Measurements from ENCODE around the gene DRG2.

- TF ChIP-seq FOXM1 (IDR thresholded peaks at IDR 0.05; ENCODE audit: borderline replicate concordance) (no peak), ARNT (IDR thresholded peaks at IDR 0.05) (no peak), NFRKB (IDR thresholded peaks at IDR 0.05) (no peak), TARDBP (IDR thresholded peaks at IDR 0.05) (no peak), ELF4 (IDR thresholded peaks at IDR 0.05) (no peak), ZNF384 (IDR thresholded peaks at IDR 0.05) (no peak), FOXA1 (IDR thresholded peaks at IDR 0.05) (no peak), SP1 (IDR thresholded peaks at IDR 0.05) (no peak), SUZ12 (IDR thresholded peaks at IDR 0.05) (no peak)
- TF ChIP-seq, protein P1, sequence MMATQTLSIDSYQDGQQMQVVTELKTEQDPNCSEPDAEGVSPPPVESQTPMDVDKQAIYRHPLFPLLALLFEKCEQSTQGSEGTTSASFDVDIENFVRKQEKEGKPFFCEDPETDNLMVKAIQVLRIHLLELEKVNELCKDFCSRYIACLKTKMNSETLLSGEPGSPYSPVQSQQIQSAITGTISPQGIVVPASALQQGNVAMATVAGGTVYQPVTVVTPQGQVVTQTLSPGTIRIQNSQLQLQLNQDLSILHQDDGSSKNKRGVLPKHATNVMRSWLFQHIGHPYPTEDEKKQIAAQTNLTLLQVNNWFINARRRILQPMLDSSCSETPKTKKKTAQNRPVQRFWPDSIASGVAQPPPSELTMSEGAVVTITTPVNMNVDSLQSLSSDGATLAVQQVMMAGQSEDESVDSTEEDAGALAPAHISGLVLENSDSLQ (IDR thresholded peaks at IDR 0.05), result no peak
Observed at GRCh38 chr17:18107971-18108370, 20.2 kb downstream of the DRG2 start.

All from HEK293T (cell line).